ENCODE data around the gene MRPL38.

DNA sequence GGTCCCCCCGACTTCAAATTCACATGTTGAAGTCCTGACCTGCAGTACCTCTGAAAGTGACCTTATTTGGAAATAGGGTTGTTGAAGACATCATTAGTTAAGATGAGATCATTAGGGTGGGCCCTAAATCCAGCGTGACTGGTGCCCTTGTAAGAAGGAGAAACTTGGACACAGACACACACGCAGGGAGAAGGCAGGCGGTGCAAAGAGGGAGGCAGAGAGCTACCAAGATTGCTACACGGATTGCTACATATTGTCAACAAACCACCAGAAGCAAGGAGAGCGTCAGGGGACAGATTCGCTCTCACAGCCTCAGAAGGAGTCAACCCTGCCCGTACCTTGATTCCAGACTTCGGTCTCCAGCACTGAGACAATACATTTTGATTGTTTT is 42.8 kb downstream of the MRPL38 start:
- TF ChIP-seq, protein P1, sequence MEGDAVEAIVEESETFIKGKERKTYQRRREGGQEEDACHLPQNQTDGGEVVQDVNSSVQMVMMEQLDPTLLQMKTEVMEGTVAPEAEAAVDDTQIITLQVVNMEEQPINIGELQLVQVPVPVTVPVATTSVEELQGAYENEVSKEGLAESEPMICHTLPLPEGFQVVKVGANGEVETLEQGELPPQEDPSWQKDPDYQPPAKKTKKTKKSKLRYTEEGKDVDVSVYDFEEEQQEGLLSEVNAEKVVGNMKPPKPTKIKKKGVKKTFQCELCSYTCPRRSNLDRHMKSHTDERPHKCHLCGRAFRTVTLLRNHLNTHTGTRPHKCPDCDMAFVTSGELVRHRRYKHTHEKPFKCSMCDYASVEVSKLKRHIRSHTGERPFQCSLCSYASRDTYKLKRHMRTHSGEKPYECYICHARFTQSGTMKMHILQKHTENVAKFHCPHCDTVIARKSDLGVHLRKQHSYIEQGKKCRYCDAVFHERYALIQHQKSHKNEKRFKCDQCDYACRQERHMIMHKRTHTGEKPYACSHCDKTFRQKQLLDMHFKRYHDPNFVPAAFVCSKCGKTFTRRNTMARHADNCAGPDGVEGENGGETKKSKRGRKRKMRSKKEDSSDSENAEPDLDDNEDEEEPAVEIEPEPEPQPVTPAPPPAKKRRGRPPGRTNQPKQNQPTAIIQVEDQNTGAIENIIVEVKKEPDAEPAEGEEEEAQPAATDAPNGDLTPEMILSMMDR (IDR thresholded peaks at IDR 0.05): no peak
- TF ChIP-seq POLR2AphosphoS5 (IDR thresholded peaks at IDR 0.05): no peak
